NCI-H774 (cell line): Measurements from ENCODE around the gene CSMD2.

ENCODE experiments used
- DNase-seq: peaks from one replicate; lab custom pipeline; 2025; lab: John Stamatoyannopoulos, UW

The CSMD2 gene

GRCh38 chr1:33853431-33853830 is 311.6 kb downstream of the CSMD2 start:
- DNase-seq: no peak

GRCh38 chr1:33852711-33853110 is 312.3 kb downstream of the CSMD2 start:
- no peak for DNase-seq

- DNase-seq: no peak
Observed at GRCh38 chr1:33850481-33850880, 314.5 kb downstream of the CSMD2 start.

- no peak for DNase-seq
Observed at GRCh38 chr1:33849211-33849610, 315.8 kb downstream of the CSMD2 start.

- DNase-seq: no peak
Observed at GRCh38 chr1:33848205-33848937, 316.7 kb downstream of the CSMD2 start.

GRCh38 chr1:33846861-33847260 is 318.2 kb downstream of the CSMD2 start:
- DNase-seq: no peak

- no peak for DNase-seq
Observed at GRCh38 chr1:33844166-33844565, 320.9 kb downstream of the CSMD2 start.

GRCh38 chr1:33842348-33842747 is 322.7 kb downstream of the CSMD2 start:
- no peak for DNase-seq

GRCh38 chr1:33841494-33841893 is 323.5 kb downstream of the CSMD2 start:
- no peak for DNase-seq

GRCh38 chr1:33837635-33838034 is 327.4 kb downstream of the CSMD2 start:
- DNase-seq: no peak

GRCh38 chr1:33836911-33837310 is 328.1 kb downstream of the CSMD2 start:
- DNase-seq: no peak

- no peak for DNase-seq
Observed at GRCh38 chr1:33828654-33829053, 336.4 kb downstream of the CSMD2 start.

- no peak for DNase-seq
Observed at GRCh38 chr1:33828059-33828458, 337.0 kb downstream of the CSMD2 start.

- no peak for DNase-seq
Observed at GRCh38 chr1:33826711-33827110, 338.3 kb downstream of the CSMD2 start.

- no peak for DNase-seq
Observed at GRCh38 chr1:33826311-33826710, 338.7 kb downstream of the CSMD2 start.

- DNase-seq: no peak
Observed at GRCh38 chr1:33825506-33825905, 339.5 kb downstream of the CSMD2 start.

- DNase-seq: no peak
Observed at GRCh38 chr1:33824971-33825370, 340.1 kb downstream of the CSMD2 start.

- DNase-seq: no peak
Observed at GRCh38 chr1:33824321-33824720, 340.7 kb downstream of the CSMD2 start.

GRCh38 chr1:33823830-33824229 is 341.2 kb downstream of the CSMD2 start:
- DNase-seq: no peak

GRCh38 chr1:33823401-33823800 is 341.6 kb downstream of the CSMD2 start:
- no peak for DNase-seq

- no peak for DNase-seq
Observed at GRCh38 chr1:33822396-33822795, 342.6 kb downstream of the CSMD2 start.

- DNase-seq: no peak
Observed at GRCh38 chr1:33821291-33821690, 343.7 kb downstream of the CSMD2 start.

- no peak for DNase-seq
Observed at GRCh38 chr1:33820804-33821203, 344.2 kb downstream of the CSMD2 start.

GRCh38 chr1:33819913-33820311 is 345.1 kb downstream of the CSMD2 start:
- no peak for DNase-seq
